ENCODE measurements around the gene ACTL7B. TPM values are rescaled to one million over a fixed set of nuclear protein-coding genes. Genes with fewer than 3 reads are reported as not detected.

ACTL7B gene
- total RNA-seq, 1 experiment from 2014 or later, result not detected

DNA sequence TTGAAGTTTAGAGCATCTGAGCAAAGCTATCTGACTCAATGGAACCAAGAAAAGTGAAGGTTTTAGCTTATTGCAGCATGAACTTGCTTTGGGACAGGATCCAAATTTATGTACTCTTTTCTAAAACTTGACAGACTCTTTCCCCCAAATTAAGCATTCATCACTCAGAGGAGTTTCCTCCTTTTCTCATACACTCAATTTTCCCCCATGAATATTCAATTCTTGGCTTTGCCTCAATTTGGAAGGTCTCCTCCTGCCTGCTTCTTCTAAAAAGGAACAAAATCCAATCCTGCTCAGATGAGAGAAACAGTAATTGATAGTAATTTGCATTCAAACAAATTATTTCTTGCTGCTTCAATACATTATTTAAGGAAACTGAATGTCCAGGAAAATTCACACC, 11.3 kb upstream of the ACTL7B start (continued):
- TF ChIP-seq, protein P1, sequence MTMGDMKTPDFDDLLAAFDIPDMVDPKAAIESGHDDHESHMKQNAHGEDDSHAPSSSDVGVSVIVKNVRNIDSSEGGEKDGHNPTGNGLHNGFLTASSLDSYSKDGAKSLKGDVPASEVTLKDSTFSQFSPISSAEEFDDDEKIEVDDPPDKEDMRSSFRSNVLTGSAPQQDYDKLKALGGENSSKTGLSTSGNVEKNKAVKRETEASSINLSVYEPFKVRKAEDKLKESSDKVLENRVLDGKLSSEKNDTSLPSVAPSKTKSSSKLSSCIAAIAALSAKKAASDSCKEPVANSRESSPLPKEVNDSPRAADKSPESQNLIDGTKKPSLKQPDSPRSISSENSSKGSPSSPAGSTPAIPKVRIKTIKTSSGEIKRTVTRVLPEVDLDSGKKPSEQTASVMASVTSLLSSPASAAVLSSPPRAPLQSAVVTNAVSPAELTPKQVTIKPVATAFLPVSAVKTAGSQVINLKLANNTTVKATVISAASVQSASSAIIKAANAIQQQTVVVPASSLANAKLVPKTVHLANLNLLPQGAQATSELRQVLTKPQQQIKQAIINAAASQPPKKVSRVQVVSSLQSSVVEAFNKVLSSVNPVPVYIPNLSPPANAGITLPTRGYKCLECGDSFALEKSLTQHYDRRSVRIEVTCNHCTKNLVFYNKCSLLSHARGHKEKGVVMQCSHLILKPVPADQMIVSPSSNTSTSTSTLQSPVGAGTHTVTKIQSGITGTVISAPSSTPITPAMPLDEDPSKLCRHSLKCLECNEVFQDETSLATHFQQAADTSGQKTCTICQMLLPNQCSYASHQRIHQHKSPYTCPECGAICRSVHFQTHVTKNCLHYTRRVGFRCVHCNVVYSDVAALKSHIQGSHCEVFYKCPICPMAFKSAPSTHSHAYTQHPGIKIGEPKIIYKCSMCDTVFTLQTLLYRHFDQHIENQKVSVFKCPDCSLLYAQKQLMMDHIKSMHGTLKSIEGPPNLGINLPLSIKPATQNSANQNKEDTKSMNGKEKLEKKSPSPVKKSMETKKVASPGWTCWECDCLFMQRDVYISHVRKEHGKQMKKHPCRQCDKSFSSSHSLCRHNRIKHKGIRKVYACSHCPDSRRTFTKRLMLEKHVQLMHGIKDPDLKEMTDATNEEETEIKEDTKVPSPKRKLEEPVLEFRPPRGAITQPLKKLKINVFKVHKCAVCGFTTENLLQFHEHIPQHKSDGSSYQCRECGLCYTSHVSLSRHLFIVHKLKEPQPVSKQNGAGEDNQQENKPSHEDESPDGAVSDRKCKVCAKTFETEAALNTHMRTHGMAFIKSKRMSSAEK (CRISPR knock-in tag; IDR thresholded peaks at IDR 0.05; ENCODE audit: borderline replicate concordance), result no peak
- TF ChIP-seq JUN (CRISPR knock-in tag; IDR thresholded peaks at IDR 0.05) (no peak), SP1 (CRISPR knock-in tag; conservative IDR thresholded peaks at IDR 0.05) (no peak), SOX15 (CRISPR knock-in tag; IDR thresholded peaks at IDR 0.05) (no peak), EMX1 (CRISPR knock-in tag; IDR thresholded peaks at IDR 0.05) (no peak)

DNA sequence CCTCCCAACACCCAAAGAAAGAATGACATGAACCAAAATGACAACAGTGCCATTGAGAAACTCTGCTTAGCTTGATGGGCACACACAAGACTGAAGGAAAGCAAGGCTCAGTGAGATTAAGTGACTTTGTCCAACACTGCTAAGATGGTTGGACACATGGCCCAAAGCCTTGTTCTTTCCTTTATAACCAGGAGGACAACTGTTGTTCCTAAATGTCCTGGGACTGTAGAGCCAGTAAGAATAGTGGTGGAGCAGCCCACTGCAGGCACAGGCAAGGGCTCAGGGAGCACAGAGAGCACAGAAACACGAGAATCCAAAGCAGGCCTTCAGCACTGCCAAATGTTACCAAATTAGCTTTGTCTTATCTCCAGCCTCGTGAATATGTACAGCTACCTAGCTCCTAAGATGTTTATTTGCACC, 10.2 kb upstream of the ACTL7B start:
- Mint-ChIP-seq H3K9me3 (no peaks in the 10 kb centered on the region), H3K36me3 (peaks cover 21% of the 10 kb centered on the region), H3K4me3 (no peak overlapping the region), H3K27me3 (ENCODE audit: low read depth) (no peaks in the 10 kb centered on the region), H3K4me1 (no peaks in the 10 kb centered on the region), H3K27ac (no peak overlapping the region)
- POLR2A ChIA-PET, result no interaction called here
- ATAC-seq (no peak), DNase-seq (ENCODE audit: low spot score) (no peak)
- CTCF ChIA-PET, result no interaction called here
- TF ChIP-seq, protein P2, sequence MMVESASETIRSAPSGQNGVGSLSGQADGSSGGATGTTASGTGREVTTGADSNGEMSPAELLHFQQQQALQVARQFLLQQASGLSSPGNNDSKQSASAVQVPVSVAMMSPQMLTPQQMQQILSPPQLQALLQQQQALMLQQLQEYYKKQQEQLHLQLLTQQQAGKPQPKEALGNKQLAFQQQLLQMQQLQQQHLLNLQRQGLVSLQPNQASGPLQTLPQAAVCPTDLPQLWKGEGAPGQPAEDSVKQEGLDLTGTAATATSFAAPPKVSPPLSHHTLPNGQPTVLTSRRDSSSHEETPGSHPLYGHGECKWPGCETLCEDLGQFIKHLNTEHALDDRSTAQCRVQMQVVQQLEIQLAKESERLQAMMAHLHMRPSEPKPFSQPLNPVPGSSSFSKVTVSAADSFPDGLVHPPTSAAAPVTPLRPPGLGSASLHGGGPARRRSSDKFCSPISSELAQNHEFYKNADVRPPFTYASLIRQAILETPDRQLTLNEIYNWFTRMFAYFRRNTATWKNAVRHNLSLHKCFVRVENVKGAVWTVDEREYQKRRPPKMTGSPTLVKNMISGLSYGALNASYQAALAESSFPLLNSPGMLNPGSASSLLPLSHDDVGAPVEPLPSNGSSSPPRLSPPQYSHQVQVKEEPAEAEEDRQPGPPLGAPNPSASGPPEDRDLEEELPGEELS (CRISPR knock-in tag; IDR thresholded peaks at IDR 0.05), result no peak
- TF ChIP-seq JAZF1 (CRISPR knock-in tag; IDR thresholded peaks at IDR 0.05) (no peak), ZNF219 (CRISPR knock-in tag; IDR thresholded peaks at IDR 0.05; ENCODE audit: borderline replicate concordance) (no peak), HMGA2 (CRISPR knock-in tag; IDR thresholded peaks at IDR 0.05) (no peak), MXD4 (CRISPR knock-in tag; IDR thresholded peaks at IDR 0.05; ENCODE audit: borderline replicate concordance) (no peak)
- TF ChIP-seq, protein P3, sequence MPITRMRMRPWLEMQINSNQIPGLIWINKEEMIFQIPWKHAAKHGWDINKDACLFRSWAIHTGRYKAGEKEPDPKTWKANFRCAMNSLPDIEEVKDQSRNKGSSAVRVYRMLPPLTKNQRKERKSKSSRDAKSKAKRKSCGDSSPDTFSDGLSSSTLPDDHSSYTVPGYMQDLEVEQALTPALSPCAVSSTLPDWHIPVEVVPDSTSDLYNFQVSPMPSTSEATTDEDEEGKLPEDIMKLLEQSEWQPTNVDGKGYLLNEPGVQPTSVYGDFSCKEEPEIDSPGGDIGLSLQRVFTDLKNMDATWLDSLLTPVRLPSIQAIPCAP (CRISPR knock-in tag; IDR thresholded peaks at IDR 0.05), result no peak
- TF ChIP-seq, protein P4, sequence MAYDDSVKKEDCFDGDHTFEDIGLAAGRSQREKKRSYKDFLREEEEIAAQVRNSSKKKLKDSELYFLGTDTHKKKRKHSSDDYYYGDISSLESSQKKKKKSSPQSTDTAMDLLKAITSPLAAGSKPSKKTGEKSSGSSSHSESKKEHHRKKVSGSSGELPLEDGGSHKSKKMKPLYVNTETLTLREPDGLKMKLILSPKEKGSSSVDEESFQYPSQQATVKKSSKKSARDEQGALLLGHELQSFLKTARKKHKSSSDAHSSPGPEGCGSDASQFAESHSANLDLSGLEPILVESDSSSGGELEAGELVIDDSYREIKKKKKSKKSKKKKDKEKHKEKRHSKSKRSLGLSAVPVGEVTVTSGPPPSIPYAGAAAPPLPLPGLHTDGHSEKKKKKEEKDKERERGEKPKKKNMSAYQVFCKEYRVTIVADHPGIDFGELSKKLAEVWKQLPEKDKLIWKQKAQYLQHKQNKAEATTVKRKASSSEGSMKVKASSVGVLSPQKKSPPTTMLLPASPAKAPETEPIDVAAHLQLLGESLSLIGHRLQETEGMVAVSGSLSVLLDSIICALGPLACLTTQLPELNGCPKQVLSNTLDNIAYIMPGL (CRISPR knock-in tag; IDR thresholded peaks at IDR 0.05), result no peak
- TF ChIP-seq, protein P5, sequence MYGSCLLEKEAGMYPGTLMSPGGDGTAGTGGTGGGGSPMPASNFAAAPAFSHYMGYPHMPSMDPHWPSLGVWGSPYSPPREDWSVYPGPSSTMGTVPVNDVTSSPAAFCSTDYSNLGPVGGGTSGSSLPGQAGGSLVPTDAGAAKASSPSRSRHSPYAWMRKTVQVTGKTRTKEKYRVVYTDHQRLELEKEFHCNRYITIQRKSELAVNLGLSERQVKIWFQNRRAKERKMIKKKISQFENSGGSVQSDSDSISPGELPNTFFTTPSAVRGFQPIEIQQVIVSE (CRISPR knock-in tag; IDR thresholded peaks at IDR 0.05; ENCODE audit: borderline replicate concordance), result no peak
- TF ChIP-seq, protein P6, sequence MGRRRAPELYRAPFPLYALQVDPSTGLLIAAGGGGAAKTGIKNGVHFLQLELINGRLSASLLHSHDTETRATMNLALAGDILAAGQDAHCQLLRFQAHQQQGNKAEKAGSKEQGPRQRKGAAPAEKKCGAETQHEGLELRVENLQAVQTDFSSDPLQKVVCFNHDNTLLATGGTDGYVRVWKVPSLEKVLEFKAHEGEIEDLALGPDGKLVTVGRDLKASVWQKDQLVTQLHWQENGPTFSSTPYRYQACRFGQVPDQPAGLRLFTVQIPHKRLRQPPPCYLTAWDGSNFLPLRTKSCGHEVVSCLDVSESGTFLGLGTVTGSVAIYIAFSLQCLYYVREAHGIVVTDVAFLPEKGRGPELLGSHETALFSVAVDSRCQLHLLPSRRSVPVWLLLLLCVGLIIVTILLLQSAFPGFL (CRISPR knock-in tag; IDR thresholded peaks at IDR 0.05; ENCODE audit: borderline replicate concordance), result no peak
